GM18519 (cell line): Measurements from ENCODE around the gene HDGFL2.

Experiments
- ATAC-seq: cut with Tn5 transposase; IDR thresholded peaks from one replicate; pipeline ENCODE4 v1.9.1; 2021; ENCODE audit warnings: mild to moderate bottlenecking, moderate library complexity; ENCODE audit not compliant: unreplicated experiment, low FRiP score

Gene HDGFL2

DNA sequence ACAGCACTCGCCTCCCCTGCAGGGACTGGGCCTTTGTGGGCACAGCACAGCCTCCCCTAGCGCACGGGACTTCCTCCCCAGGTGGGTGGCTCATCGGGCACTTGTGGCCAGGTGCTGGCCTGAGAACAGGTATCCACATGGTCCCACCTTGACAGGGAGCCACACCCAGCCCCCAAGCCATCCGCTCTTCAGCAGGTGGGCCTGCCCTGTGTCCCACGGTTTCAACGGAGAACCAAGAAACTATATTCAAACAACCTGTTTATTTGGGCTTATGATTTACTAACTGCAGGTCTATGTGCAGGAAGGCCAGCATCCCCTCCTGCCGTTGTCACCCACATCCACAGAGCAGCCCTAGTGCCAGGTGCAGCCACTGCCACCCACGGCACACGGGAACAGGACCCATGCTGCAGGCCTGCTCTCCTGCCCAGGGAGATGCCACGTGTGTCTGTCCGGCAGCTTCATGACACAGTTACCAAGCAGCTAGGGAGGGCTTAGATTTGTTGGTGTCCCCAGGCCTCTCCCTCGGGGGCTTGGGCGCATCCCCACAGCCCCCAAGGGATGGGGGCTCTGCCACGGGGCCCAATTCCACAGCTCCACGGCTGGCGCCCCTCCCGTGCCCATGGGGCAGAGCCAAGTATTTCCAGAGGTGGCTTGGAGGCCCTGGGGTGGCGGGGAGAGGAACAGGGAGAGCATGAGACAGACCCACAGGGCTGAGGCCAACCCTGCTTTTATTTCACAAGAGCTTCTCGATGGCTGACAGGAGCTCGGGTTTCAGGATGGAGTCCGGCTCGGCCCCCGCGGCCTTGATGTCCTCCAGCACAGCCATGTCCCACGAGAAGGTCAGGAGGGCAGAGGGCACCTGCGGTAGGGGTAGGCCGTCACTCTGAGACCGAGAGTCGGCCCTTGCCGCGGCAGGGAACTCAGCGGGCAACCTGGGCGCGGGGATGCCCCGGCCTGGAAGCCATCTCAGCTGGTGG is 27.0 kb upstream of the HDGFL2 start:
- no peak for ATAC-seq

DNA sequence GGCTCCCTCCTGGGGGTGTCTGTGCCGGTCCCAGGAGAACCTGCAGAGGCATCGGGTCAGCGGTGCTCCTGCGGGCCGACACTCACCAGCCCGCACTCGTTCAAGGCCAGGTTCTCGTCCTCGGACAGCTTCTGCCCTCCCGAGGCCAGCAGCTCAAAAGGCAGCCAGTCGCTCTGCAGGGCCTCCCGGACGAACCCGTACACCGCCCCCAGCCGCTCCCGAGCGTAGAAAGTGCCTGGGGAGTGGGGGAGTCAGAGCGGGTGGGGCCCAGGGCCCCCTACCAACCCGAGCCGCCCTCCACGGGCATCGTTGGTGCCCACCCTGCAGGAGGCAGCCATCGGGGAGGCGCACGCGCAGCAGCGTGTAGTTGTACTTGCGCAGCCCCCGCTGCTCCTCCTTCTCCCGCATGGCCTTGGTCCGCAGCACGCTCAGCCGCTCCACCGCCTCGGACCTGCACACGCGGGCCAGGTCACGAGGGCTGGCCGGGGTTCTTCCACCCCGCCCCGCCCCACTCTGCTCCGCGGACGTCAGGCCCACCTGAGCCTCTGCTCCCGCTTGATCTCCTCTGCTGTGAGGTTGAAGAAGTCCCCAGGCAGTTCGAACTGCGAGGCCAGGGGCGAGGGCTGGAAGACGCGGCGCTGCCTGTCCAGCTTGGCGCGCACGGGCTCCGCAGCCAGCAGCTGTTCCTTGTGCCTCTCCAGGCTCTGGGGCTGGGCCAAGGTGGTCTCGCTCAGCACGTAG is 26.0 kb upstream of the HDGFL2 start:
- no peak for ATAC-seq

DNA sequence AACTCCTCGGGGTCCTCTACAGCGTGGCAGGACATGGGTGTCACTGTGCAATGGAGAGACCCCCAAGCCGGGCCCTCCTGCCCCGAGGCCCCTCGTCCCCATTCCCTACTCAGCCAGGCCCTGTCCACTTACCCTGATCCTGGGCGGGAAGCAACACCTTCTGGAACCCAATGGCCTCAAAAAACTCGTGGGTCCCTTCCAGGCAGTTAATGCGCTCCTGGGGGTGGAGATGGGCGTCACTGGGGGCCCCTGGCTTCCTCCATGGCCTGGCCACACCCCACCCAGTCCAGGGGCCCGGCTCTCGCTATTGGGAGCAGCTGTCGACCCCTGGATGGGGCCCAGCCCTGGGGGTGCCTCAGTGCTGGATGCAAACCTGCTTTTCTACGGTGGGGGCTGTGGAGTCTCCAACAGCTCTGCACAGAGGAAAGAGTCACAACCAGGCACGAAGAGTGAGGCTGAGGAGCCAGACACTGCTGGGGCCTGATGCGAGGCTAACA is 25.3 kb upstream of the HDGFL2 start:
- no peak for ATAC-seq

DNA sequence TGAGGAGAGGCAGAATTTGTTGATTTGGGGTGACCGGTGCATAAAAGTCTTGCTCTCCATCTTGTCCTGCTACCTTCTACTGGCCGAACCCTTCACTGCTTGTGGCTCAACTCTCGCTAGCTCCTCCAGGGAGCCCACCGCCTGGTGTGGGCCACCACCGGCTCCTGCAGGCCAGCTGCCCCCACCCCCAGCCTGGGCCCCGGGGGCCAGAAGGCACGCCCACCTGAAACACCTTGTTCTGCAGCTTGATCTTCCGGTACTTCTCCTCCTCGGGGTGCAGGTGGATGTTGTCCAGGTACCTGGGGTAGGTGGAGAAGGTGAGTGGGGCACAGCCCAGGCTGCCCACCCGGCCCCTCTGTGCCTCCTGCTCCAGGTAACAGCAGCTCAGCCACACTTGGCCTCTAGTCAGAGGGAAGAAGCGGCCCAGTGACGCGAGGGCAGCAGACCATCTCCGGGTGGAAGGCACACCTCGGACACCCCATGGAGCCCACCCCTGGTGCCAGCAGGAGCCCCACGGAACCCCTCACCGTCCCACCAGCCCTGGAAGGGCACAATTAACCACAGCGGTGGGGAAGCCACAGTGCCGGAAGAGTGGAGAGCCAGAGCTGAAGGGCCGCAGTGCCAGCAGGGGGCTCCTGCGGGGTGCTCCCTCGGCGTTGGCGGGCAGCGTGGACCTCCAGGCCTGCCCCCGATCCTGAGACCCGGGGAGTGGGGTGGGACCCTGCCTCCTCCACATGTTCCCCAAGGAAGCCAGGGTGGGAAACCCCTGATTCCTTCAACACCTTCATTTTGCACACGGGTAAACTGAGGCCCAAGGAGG is 24.6 kb upstream of the HDGFL2 start:
- no peak for ATAC-seq

DNA sequence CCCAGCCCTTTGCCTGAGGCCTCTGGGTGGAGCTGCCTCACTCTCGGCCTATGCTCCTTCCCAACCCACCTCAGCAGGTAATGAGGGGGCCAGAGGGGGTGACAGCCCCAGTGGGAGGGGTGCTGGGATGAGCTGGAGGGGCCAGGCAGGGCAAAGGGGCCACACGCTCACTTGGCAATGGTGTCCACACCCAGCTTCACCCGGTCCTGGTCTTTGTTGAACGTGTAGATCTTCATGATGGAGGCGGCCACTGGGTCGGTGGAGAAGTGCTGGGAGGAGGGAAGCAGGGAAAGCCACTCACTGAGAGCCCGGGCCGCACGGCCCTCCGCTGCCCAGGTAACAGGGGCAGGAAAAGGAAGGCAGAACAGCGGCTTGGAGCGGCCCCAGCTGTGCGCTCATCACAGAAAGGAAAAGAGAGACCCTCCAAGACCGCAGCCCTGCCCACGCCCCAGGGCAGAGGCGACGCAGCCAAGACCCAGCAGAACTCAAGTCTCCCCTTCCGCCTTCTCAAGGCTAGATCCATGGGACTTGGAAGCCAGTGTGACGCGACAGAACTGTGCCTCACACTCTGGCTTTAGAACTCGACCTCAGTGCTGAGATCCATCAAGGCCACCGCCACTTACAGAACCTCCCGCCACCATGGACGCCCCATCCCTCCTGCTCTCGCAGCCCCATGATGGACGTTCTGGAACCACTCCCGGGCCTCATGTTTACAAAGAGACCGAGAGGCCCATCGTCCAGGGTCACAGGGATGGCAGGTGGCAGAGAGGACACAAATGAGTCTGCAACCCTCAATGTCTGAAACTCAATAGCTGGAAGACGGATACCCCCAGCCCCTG is 23.7 kb upstream of the HDGFL2 start:
- ATAC-seq = no peak

DNA sequence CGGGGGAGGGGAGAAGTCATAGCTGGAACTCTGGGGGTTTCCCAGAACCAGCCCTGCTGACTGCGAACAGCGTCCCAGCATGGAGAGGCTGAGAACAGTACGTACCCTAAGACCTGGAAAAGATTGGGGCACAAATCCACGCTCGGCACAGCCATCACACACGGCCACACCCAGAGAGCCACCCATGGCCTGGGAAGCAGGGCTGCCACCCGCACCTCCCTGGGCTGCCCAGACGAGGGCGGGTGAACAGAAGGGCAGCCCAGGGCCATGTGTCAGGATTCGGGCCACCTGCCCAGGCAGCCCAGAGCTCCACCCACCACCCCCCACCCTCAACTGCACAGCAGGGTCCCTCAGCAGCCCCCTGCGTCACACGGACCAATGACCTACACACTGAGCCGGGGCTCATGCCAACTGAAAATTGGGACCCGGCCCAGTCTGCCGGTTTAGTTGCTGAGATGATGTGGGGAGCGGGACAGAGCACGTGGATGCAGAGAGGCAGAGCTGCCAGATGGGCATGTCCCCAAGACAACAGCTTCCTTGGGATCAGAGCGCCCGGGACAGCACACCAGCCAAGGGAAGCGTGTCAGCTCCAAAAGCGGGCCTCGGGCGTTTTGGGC is 23.0 kb upstream of the HDGFL2 start:
- no peak for ATAC-seq

DNA sequence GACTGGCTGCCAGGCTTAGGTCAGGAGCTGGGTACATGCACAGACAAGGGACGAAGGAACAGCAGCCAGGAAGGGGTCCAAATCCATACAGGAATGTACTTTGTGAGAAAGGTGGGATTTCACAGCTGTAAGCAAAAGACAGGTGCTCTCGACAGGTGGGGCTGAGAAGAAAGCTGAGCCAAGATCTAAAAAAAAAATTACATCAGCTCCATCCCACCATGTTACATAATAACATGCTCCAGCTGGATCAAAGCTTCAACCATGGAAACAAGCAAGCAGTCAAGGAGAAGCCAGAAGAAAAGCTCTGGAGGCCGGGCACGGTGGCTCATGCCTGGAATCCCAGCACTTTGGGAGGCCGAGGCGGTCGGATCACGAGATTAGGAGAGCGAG is 22.5 kb upstream of the HDGFL2 start:
- no peak for ATAC-seq

DNA sequence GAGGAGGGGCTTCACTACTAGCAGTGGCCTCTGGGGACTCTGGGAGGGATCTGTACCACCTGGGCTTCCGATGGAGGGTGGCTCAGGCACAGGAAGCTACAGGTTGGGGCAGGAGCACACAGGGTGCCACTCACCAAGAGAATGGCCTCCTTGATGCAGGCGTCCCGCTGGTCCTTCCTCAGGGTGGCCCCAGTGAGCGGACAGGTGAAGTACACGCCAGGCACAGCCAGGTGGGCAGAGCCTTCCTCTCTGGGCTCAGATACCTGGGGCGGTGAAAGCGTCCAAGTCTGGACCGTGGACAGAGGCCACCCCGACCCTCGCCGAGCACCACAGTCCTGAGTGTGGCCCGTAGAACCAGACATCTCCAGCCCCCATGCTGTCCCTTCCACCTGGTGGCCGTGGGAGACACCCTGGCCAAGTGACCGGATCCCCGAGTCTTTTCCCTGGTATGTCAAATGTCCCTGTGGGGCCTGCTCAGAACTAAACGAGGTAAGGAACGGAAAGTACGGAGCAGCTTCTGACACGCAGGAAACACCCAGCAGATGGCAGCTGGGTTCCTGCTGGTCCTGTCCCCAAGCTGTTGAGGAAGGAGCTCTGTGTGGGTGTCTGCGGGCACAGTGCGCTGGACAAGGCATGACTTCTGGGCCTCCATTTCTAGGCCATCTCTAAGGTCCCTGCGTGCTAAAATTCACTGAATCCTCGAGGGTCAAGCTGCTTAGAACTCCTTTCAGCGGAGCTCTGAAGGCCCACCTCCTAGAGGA is 19.7 kb upstream of the HDGFL2 start:
- ATAC-seq = no peak

DNA sequence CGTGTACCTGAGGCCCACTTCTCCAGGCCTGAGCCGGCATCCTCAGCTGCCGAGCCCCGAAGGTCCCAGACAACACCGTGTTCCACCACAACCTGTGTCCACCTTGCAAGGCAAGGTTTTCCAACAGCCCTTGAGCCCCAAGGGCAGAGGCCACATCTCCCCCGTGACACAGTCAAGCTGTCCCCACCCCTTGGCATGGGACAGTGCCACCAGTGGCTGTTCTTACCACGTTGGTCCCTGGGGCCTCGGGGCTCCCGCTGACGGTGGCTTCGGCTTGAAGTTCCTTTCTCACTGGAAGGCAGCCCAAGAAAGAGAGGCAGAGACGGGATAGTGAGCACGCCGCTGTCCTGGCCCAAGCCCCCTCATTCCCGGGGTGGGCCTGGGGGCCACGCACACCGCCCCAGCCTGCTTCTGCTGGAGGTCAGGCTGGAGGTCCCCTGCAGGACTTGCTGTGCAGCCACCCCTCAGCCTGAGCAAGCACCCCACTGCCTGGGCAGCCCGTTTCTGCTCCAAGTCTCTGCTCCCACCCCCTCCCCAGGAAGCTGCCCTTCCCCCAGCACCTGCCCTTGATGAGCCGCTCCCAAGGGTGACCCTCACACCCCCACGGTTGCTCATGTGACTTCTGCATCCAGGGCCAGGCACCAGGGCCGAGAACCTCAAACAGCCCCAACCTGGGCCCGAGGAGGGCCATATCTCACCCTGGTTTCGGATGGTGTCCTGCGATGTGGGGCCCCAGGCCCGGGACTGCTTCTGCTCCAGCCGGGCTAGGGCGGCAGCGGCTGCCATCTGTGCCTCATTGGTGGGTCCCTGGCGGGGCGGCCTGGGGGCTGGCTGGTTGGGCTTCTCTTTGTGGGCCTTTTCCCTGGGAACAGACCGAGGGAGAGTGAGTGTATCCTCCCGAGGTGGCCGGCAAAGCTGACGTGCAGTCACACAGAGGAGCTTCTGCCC is 18.6 kb upstream of the HDGFL2 start:
- ATAC-seq = no peak

DNA sequence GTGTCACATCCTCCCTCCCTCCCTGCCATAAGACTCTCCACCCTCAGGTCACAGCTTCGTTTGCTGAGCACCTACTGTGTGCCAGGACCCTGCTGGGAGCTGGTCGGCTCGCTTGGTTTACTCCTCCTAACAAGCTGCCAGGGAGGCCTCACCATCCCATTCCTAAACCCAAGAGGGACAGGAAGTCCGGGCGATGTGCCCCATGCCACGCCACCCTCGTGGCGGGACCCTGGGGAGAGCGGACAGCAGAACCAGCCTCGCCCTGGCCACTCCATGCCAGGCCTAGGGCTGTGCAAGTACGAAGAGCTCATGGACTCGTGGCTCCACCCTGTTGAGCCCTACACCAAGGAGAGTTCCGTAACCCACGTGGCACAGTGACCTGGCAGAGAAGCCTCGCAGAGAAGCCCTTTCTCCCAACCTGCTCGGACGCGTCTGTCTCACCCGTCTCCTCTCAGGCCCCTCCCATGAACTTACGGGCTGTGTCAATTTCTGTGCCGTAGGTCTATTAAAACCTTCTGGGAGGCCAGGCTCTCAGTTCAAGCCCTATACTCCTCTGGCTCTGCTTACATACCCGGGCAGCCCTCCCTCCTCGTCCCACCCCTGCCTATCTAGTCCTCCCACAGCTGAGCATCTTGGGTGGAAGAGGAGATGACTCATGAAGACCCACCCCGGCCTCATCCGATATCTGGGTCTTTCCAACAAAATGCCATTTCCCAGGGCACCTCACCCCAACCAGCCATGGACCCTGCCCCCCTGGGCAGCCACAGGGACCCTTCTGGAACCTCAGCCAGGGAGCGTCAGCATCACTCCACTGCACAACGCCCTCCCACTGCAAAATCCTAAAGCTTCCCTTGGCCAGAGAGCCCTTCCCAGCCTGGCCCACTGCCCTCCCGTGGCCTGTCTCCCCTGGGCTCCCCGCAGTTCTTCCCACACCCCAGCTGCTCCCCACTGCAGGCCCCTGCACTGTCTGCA is 17.1 kb upstream of the HDGFL2 start:
- ATAC-seq = no peak

DNA sequence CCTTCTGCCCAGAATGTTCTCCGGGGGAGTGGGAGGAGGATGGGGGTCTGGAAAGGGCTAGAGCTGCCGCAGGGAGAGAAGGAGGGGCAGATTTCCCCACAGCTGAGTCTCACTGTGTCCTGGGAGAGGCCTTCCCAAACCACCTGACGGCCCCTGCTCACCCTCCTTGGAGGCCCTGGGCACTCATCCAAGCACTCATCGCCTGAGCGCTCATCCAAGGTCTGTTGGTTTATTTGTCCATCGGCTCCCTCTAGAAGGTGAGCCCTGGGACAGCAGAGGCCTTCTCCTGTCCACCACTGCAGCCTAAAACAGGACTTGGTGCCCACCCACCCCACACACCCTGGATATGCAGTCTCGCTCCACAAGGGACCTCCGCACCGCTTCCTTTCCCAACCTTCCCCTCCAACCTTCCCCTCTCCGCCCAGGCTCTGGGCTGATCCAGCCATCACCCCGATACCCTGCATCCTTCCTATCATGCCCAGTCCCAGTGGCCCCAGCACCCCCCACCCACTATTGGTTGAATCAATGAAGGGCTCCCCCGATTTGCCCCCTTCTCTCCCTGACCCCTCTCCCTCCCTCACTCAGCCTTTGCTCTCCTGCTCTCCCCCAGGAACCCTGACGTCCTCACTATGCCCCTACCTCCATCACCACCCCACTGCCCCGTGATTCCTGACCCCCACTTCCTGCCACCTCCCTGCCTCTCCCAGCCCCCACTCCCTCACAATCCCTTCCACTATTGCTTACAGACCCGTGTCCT is 16.2 kb upstream of the HDGFL2 start:
- ATAC-seq = no peak

DNA sequence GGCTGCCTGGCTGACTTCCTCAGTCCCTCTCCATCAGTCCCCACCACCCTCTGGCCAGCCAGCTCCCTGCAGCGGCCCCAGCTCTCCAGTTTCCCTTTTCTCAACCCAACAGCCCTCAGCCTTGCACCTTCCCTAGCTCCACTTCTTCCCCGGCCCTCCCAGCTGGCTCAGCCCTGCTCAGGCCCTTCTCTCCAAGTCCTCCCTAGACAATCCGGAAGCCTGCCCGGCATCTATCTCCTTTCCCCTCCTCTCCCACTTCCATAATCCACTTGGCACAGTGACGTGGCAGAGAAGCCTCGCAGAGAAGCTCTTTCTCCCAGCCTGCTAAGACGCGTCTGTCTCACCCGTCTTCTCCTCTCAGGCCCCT is 15.6 kb upstream of the HDGFL2 start:
- ATAC-seq = no peak

DNA sequence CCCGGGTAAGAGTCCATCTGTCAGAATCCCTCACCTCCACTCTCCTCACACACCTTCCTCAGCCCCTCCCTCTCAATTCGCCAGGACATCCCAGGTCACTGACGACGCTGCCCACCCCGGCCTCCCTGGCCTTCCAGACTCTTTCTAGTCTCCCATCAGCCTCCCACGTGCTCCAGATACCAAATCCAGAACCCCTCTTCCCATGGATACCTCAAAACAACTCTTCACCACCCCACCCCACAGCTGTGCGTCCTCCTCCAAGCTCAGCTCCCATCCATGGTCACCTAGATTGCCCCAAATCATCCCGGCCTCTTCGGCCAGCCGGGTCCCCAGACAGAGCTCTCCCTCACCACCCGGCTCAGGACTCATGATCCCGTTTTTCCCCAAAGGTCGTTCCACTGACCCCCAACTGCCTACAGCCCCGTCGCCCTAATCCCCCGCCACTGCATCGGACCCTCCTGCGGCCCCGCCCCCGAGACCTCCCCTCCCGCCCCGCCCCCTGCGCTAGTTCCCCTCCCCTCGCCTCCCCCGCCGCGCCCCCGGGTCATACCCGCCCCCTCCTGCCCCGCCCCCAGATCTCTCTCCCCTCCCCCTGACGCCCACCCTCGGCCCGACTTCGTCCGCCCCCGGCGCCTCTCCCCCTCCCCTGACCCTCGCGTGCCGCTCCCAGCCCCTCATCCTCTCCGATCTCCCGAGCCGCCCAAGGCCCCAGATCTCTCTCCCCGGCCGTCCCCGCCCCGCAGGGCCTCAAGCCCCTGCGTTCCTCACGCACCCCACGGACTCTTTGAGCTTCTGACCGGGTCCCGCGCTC is 15.0 kb upstream of the HDGFL2 start:
- ATAC-seq = no peak

DNA sequence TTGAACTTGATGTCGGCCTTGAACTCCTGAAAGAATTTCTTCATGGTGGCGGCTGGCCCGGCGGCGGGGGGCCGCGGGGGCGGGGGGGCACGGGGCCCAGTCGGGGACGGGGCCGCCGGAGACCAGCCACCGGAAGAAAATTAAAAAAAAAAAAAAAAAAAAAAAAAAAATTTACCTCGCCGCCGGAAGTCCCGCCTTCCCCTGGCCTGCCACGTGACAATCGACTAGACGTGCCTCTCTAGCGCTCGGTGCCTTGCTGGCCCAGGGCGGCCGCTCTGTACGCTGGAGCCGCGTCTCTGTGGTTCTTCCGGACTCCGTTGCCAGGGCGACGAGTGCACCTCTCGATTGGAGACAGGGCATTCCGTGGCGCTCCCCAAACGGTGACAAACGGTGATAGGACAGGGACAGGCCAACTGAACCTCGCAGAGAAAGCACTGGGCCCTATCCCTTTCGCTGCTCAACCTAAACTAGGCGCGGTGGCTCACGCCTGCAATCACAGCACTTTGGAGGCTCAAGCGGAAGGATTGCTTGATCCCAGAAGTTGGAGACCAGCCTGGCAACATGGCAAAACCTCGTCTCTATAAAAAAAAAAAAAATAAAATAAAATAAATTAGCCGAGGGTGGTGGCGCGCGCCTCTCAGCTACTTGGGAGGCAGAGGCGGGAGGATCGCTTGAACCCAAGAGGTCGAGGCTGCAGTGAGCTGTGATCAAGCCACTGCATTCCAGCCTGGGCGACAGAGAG is 14.3 kb upstream of the HDGFL2 start, which contains the start of gene UBXN6:
TSS of gene UBXN6 (minus strand) at position 141 of the 742 bp plus-strand sequence. CDS start at position 44, 97 bp downstream.
- ATAC-seq = peak; percentile 65
